Measurements from ENCODE around the gene CASP14. TPM values are rescaled to one million over a fixed set of nuclear protein-coding genes. Genes with fewer than 3 reads are reported as not detected.
"Not testable (repeated sequence)": the region's sequence is repeated elsewhere in the genome, so short reads cannot be mapped to it uniquely, and the experiment has no call there.

CASP14 gene, protein sequence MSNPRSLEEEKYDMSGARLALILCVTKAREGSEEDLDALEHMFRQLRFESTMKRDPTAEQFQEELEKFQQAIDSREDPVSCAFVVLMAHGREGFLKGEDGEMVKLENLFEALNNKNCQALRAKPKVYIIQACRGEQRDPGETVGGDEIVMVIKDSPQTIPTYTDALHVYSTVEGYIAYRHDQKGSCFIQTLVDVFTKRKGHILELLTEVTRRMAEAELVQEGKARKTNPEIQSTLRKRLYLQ
- not detected in 2 replicates for total RNA-seq (2014; rRNA removed; shearing (Covaris generic))

DNA sequence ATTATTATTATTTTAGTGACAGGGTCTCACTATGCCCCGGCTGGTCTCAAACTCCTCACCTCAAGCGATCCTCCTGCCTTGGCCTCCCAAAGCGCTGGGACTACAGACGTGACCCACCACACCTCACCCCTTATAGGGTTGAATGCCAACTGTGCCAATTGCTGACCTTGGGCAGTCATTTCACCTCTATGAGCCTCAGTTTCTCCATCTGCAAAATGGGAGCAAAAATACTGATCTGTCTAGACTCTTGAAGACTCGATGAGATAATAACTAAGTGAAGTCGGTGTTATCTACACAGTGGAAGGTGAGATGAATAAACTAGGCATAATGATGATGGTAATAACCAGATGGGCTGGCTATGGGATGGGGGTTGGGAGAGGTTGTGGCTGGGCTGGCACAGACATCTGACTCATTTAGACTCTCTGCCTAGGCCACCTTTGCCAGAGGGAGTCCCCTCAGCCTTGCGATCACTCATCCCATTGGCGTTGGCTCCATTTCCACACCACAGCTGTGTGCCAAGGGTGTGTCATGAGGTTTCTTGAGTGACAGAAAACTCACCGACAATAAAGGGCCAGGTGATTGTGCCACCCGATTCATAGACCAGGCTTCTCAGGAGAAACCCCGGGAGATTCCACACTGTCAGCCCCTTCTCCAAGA is at the start of gene CASP14:
TSS of gene CASP14 (plus strand) at position 596 of the 657 bp plus-strand sequence. CDS start 2,772 bp downstream, outside the sequence.
- in situ Hi-C loops (cut with HindIII; ENCODE audit: low sequenced_read_pairs), result no loop called here
- no peak for DNase-seq (ENCODE audit: low spot score)

DNA sequence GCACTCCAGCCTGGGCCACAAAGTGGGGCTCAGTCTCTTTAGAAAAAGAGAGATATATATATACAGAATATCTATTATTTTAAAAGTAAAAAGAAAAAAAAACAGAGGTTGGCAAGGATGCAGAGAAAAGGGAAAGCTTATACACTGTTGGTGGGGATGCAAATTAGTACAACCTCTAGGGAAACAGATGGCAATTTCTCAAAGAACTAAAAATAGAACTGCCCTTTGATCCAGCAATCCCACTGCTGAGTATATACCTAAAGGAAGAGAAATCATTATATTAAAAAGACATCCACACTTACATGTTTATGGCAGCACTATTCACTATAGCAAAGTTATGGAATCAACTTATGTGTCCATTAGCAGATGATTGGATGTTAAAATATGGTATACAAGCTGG is 41.0 kb upstream of the CASP14 start:
- DNase-seq (ENCODE audit: low spot score), result no peak
- in situ Hi-C loops (cut with HindIII; ENCODE audit: low sequenced_read_pairs), result no loop called here

DNA sequence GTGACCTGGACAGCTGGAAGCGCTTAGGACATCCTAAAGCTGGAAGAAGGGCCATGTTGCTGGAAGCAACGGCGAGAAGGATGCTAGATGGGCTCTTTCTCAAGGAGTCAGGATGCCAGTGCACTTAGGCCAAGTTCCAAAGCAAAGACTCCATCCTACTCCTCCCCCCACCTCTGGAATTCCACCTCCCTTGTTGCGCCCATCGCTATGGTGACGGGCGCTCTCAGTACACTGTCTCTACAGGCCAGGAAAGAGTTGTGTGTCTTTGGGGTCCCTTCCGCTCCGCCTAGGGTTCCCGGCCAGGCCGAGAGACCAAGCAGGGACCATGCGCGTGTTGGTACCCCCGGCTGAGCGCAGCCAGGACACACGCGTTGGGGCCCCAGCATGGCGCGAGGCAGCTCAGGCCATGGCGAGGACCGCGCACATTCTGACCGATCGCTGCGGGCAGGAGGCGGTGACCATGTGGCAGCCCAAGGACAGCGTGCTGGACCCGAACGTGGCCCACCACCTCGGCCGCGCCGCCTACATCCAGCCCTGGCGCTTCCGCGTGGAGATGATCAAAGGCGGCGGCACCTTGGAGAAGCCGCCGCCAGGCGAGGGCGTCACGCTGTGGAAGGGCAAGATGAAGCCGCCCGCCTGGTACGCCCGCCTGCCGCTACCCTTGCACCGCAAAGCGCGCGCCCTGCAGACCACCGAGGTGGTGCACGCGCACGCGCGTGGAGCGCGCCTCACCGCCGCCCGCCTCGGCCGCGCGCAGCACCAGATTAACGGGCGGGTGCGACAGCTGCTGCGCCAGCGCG is 38.6 kb upstream of the CASP14 start:
- no peak for DNase-seq (ENCODE audit: low spot score)
- in situ Hi-C loops (cut with HindIII; ENCODE audit: low sequenced_read_pairs), result no loop called here

DNA sequence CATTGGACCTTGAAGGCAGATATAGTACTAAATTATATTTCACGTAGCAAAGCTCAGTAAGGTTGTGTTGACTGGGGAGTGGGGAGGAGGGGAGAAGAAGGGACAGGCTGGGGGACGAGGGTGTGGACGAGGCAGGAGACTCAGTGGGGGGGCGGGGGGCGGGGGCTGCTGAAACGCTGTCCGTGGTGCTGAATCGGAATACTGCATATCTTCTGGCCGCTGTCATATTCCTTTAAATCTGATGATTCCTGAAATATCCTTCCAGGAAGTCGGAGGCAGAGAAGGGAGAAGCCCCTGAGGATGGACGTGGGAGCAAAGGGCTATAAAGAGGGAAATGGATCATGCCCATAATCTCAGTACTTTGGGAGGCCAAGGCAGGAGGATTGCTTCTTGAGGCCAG is 34.7 kb upstream of the CASP14 start:
- DNase-seq (ENCODE audit: low spot score), result no peak
- in situ Hi-C loops (cut with HindIII; ENCODE audit: low sequenced_read_pairs), result no loop called here

DNA sequence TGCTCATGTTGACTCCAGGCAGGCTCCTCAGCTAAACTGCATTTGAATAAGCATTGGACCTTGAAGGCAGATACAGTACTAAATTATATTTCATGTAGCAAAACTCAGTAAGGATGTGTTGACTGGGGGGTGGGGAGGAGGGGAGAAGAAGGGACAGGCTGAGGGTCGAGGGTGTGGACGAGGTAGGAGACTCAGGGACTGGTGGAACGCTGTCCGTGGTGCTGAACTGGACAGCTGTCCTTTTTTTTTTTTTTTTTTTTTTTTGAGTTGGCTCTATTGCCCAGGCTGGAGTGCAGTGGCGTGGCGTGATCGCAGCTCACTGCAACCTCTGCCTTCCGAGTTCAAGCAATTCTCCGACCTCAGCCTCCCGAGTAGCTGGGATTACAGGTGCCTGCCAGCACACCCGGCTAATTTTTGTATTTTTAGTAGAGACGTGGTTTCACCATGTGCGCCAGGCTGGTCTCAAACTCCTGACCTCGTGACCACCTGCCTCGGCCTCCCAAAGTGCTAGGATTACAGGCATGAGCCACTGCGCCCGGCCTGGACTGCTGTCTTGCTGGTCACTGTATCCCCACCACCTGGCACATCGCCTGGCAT is 33.2 kb upstream of the CASP14 start:
- no peak for DNase-seq (ENCODE audit: low spot score)
- in situ Hi-C loops (cut with HindIII; ENCODE audit: low sequenced_read_pairs), result no loop called here

DNA sequence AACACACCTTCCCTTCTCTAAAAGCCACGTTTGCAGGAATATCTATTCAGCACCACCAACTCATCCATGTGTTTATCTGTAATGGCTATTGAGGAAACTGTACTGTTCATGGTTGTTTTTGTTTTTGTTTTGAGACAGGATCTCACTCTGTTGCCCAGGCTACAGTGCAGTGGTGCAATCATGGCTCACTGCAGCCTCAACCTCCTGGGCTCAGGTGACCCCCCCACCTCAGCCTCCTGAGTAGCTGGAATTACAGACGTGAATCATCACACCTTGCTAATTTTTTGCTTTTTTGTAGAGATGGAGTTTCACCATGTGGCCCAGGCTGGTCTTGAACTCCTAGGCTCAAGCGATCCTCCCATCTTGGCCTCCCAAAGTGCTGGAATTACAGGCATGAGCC is 30.4 kb upstream of the CASP14 start:
- DNase-seq (ENCODE audit: low spot score); in situ Hi-C loops (cut with HindIII; ENCODE audit: low sequenced_read_pairs): not testable (repeated sequence)

DNA sequence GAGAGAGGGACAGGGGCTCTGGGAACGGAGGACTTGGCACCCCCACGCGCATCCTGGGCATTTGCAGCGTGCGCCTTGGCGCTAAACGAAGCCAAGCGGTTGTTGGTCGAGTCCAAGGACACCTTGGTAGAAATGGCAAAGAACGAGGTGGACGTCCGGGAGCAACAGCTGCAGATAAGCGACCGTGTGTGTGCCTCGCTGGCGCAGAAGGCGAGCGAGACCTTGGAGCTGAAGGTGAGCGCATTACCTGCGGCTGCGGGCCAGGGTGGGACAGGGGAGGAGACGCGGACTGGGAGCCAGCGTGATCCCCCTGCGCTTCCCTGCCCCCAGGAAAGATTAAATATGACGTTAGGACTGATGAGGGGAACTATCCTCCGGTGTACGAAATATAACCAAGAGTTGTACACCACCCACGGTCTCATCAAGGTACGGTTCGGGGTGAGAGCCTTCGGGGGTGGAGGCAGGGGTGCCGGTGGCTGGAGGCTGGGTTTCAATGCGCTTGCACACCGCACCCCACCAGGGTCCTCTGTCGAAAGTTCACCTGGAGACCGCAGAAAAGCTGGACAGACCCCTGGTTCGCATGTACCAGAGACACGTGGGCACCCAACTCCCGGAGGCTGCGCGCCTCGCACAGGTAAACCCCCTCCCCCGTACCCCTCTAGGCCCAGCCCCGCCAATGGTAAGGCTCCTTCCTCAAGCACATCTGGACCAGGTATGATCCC is 27.8 kb upstream of the CASP14 start:
- in situ Hi-C loops (cut with HindIII; ENCODE audit: low sequenced_read_pairs), result no loop called here
- no peak for DNase-seq (ENCODE audit: low spot score)

DNA sequence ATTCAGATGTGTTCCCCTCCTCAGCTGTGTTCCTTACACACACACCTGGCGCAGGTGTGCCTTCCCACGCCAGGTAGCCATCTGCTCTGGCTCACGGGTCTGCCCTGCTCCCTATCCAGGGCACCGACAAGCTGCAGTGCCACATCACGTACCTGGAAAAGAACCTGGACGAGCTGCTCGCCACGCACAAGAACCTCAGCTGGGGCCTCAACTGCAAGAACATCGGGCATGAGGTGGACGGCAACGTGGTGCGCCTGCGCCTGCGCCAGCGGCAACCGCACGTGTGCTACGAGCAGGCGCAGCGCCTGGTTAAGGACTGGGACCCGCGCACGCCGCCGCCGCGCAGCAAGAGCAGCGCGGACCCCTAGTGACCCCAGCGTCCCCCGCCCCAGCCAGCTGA is 26.5 kb upstream of the CASP14 start:
- DNase-seq (ENCODE audit: low spot score), result no peak
- in situ Hi-C loops (cut with HindIII; ENCODE audit: low sequenced_read_pairs), result no loop called here

DNA sequence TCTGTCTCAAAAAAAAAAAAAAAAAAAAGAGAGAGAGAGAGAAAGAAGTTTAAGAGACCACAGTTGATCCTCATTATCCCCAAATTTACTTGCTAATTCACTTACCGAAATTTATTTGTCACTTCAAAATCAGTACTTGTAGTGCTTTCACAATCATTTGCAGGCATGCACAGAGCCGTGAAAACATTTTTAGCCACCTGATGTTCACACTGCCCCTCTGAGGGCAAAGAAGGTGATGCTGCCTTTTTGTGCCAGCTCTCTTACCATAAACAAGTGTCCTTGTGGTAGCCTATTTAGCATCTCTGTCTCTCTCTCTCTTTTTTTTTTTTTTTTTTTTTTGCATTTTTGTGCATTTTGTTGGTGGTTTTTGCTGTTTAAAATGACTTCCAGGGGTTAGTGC is 24.1 kb upstream of the CASP14 start:
- in situ Hi-C loops (cut with HindIII; ENCODE audit: low sequenced_read_pairs), result no loop called here
- DNase-seq (ENCODE audit: low spot score), result peak; percentile 28

DNA sequence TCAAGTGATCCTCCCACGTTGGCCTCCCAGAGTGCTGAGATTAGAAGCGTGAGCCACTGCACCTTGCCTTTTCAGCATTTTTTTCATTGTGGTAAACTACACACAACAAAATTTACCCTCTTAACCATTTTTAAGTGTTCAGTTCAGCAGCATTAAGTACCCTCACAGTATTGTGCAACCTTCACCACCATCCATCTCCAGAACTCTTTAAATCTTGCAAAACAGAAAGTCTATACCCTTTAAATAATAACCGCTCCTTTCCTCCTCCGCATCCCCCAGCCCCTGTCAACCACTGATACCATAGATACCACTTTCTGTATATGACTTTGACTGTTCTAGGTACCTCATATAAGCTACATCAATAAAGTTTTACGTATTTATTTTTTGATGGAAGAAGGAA is 20.8 kb upstream of the CASP14 start:
- in situ Hi-C loops (cut with HindIII; ENCODE audit: low sequenced_read_pairs), result no loop called here
- no peak for DNase-seq (ENCODE audit: low spot score)

DNA sequence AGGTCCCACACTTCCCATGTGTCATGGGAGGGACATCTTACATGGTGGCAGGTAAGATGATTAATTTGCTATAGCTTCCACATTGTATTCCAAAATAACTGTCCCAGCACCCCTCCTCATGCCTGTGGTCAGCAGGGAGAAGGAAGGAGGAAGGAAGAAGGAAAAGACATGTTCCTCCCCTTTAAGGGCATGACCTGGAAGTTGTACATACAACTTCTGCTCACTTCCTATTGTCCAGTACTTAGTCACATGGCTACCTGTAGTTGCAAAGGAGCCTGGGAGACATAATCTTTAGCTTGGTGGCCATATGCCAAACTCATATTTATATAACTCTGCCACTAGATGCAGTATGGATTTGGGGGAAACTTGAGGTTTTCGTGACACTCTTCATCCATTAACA is 17.6 kb upstream of the CASP14 start:
- in situ Hi-C loops (cut with HindIII; ENCODE audit: low sequenced_read_pairs), result no loop called here
- no peak for DNase-seq (ENCODE audit: low spot score)

DNA sequence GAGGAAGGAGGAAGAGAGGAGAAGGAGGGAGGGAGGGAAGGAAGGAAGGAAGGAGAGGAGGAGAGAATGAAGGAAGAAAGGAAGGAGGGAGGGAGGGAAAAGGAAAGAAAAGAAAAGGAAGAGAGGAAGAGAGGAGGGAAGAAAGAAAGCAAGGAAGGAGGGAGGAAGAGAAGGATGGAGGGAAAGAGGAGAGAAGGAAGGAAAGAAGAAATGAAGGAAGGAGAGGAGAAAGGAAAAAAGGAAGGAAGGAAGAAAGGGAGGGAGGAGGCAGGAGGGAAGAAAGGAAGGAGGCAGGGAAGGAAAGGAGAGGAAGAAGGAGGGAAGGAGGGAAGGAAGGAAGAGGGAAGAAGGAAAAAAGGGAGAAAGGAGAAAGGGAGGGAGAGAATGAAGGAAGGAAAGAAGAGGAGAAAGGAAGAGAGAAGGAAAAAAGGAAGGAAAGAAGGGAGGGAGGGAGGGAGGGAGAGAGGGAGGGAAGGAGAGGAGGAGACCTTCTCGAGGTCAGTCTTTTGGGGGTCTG is 13.4 kb upstream of the CASP14 start:
- DNase-seq (ENCODE audit: low spot score), result no peak
- in situ Hi-C loops (cut with HindIII; ENCODE audit: low sequenced_read_pairs), result no loop called here

DNA sequence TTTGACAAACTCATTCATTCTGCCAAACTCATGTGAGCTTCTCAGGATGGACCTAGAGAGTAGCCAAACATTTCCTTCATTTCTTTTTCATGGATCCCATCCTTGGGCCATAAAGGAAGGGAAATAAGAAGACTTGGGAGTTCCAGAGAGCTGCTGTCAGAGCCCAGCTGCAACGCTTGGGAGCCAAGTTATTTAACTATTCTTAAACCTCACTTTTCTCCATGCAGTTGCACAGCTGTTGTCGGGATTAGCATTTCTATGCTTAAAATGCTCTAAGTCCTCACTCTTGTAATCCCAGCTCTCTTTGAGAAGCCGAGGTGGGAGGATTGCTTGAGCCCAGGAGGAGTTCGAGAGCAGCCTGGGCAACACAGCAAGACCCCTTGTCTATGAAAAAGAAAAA is 11.7 kb upstream of the CASP14 start:
- in situ Hi-C loops (cut with HindIII; ENCODE audit: low sequenced_read_pairs), result no loop called here
- no peak for DNase-seq (ENCODE audit: low spot score)

DNA sequence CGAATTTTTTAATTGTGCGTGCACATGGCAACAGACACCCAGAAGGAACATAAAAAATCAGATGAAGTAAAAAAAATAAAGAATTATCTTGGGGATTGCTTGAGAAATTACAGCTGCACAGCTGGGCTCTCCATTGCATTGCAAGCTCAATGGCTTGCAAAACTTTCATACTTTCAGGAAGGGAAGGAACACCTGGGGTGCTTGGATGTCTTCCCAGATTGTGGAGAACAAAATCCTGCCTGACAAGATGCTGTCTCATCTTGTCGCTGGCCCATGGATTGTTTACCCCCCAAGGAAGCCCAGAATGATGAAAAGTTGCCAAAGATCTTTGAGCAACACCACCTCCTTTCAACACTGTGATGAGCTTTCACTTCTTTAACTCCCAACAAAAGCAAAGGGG is 11.0 kb upstream of the CASP14 start:
- no peak for DNase-seq (ENCODE audit: low spot score)
- in situ Hi-C loops (cut with HindIII; ENCODE audit: low sequenced_read_pairs), result no loop called here

DNA sequence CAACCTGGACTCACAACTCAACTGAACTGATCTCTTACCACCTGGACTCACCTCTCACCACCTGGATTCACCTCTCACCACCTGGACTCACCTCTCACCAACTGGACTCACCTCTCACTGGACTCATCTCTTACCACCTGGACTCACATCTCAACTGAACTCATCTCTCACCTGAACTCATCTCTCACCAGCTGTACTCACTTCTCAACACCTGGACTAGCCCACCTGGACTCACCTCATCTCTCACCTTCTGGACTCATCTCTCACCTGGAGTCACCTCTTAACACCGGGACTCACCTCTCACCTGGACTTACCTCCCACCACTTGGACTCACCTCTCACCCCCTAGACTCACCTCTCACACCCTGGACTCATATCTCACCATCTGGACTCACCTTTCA is 7.3 kb upstream of the CASP14 start:
- in situ Hi-C loops (cut with HindIII; ENCODE audit: low sequenced_read_pairs), result no loop called here

DNA sequence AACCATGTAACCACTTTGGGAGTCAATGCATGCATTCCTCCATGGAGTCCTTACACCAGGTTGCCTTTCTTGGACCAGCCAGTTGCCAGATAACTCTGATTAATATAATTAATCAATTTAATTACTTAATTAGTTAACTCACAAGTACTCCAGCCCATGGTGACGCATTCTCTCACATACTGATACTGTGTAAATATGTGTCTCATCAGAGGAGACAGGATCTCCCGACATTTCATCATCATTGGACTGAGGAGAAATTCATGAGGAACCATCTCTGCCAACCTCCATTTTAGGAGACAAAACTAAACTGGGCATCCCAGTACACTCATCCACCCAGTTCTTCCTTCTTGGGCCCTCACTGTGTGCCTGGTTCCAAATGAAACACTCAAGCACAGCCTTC is 6.5 kb upstream of the CASP14 start:
- in situ Hi-C loops (cut with HindIII; ENCODE audit: low sequenced_read_pairs), result no loop called here
- DNase-seq (ENCODE audit: low spot score), result no peak

More for the DNA sequence above, 7.3 kb upstream of the CASP14 start:
- no peak for DNase-seq (ENCODE audit: low spot score)

DNA sequence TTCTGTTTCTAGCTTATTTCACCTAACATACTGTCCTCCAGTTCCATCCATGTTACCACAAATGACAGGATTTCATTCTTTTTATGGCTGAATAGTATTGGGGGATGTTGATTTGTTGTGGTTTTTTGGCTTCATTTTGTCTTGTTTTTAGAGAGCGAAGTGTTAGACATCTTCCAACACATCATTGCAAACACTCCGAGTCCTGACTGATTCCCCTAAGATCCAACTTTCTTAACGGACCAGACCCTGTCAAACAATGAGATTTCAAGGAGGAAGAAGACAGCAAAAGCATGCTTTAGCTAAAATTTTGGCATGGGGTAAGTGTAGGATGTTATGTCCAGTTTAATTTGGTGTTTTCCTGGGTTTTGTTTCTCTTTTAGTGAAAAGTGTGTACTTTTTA is 3.8 kb upstream of the CASP14 start:
- DNase-seq (ENCODE audit: low spot score), result no peak
- in situ Hi-C loops (cut with HindIII; ENCODE audit: low sequenced_read_pairs), result no loop called here

DNA sequence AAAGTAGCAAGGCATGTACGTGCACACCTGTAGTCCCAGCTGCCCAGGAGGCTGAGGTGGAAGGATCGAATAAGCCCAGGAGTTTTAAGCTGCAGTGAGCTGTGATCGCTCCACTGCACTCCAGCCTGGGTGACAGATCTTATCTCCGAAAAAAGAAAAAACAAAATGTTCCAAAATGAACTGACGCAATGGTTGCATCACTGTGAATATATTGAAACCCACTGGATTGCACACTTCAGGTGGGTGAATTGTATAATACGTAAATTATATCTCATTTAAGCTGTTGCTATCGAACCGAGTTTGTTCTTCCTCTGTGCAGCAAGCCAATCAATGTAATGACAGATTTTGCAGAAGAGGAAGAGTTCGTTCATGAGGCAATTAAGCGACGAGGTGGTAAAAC is 1.6 kb upstream of the CASP14 start:
- no peak for DNase-seq (ENCODE audit: low spot score)
- in situ Hi-C loops (cut with HindIII; ENCODE audit: low sequenced_read_pairs), result no loop called here

DNA sequence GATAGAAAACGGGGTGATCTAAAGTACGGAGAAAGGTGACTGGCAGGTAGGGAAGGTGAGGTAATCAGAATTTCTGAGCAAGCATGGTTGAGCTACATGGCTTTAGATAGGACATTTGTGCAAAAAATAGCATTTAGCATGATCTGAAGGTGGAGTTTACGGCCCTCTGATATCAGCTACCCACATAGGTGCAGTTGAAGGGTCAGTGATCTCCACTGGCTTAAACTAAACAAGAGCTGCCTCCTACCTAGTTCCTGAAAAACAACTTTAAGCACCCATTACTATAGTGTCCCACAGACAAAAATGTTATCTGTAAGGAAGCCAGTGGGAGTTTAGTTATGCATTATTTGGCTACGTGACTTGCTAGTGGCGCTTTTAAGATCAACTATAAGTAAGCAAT is 1.2 kb upstream of the CASP14 start:
- DNase-seq (ENCODE audit: low spot score), result no peak
- in situ Hi-C loops (cut with HindIII; ENCODE audit: low sequenced_read_pairs), result no loop called here
